Measurements from ENCODE around the gene VANGL2.

Gene VANGL2

DNA sequence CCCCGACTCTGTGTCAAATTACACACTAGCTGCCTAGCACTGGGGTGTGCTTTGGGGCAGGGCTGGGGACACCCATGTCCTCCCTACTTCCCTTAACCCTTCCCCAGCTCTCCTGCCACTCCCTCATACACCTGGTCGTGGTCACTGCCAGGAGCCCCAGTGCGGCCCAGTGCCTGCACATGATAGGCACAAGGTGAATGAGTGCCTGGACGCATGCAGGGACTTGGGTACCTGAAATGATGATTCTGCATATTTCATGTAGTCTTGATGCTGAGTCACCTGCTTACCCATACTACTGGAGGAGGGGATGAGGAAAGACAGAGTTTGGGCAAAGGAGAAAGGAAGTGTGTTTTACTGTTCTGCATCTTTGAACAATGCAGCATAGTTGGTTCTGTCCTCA is 1.5 kb upstream of the VANGL2 start:
- no peak overlapping the region for H3K4me3 ChIP-seq (ENCODE audit: control insufficient read depth, low read depth, low read length)
- no peak for DNase-seq (ENCODE audit: low read depth)
- TF ChIP-seq CTCF (conservative IDR thresholded peaks at IDR 0.05; ENCODE audit: control insufficient read depth, insufficient read depth, low read depth, low read length) = no peak

DNA sequence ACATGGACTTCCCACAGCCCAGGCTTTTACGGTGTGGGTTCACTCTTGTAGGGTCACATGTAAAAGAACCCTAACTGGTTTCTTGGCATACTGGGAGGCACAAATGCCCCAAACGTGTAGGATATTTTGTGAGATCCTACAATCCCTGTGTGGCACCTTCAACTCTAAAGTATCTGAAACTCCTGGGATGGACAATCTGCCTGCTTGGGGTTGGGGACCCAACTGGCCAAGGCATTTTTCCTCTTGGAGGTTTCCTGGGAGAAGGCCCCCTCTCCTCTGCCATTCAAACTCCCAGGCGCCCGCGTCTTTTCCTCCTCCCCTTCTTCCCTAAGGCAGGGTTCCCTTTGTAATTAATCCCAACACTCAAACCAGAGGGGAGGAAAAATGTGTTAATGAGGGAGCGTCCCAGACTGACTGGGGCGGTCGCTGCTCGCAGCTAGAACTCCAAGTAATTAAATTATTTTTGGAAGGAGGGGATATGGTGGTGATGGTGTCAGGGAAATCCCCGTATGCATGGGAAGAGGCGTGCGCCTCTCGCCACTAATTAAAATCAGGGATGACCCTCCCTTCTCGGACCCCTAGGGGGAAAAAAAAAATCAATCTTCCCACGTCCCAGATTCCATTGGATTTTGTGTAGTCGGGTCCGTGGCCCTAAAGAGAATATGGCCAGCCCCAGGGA is 681 bp upstream of the VANGL2 start:
- H3K4me3 ChIP-seq (ENCODE audit: control insufficient read depth, low read depth, low read length) = no peak overlapping the region
- no peak for TF ChIP-seq CTCF (conservative IDR thresholded peaks at IDR 0.05; ENCODE audit: control insufficient read depth, insufficient read depth, low read depth, low read length)
- no peak for DNase-seq (ENCODE audit: low read depth)

- no peak for DNase-seq (ENCODE audit: low read depth)
- TF ChIP-seq CTCF (conservative IDR thresholded peaks at IDR 0.05; ENCODE audit: control insufficient read depth, insufficient read depth, low read depth, low read length) = no peak
- no peak overlapping the region for H3K4me3 ChIP-seq (ENCODE audit: control insufficient read depth, low read depth, low read length)
Measured at GRCh38 chr1:160400646-160401486, 502 bp downstream of the VANGL2 start.

DNA sequence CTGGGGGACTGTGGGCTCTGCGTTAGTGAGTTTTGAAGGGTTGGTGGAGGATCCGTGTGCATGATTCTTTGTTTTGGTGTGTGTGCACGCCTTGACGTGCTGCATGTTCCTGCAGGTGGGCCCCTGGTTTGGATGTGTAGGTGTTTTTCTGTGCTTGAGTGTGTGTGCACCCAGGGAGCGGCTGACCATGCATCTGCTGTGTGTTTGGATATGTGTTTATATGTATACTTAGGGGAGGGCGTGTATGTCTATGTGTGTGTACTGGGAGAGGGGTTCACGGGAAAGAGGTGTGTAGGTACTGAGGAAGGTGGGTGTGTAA is 1.1 kb downstream of the VANGL2 start:
- no peak for DNase-seq (ENCODE audit: low read depth)
- no peak overlapping the region for H3K4me3 ChIP-seq (ENCODE audit: control insufficient read depth, low read depth, low read length)
- no peak for TF ChIP-seq CTCF (conservative IDR thresholded peaks at IDR 0.05; ENCODE audit: control insufficient read depth, insufficient read depth, low read depth, low read length)

DNA sequence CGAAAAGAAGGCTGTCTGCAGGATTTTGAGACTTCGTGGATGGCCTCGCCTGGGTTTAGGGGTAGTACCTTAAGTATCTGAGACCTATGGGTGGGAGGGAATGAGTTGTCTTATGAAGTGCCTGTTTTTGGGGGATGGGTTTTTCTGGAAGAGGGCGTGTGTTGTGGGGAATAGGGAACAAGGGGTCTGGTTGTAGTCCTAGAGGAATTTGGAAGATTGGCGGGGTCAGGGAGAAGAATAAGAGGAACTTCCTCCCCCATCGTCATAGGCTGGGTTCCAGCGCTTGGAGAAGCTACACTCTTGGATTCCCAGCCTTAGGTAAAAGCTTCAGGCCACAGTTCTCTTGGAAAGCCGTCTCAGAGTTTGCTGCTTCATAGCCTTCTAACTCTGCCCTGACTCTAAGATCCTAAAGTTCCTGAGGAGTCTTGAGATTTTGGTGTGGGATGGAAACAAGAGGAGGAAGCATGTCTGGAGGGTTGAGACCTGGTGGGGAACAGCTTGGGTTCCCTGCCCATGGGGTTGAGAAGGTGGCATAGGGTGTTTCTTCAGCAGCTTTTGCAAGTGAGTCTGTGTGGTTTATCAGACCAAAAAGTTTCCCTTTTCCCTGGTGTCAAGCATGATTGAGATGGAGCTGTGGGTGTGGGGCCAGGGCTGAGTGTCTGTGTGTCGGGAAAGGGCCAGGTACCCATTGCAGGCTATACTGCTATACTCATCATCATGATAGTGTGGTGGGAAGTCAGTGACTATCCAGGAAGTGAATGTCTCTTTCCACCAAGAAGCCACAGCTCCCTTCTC is 1.8 kb downstream of the VANGL2 start:
- DNase-seq (ENCODE audit: low read depth) = no peak
- H3K4me3 ChIP-seq (ENCODE audit: control insufficient read depth, low read depth, low read length) = no peak overlapping the region
- TF ChIP-seq CTCF (conservative IDR thresholded peaks at IDR 0.05; ENCODE audit: control insufficient read depth, insufficient read depth, low read depth, low read length) = no peak

DNA sequence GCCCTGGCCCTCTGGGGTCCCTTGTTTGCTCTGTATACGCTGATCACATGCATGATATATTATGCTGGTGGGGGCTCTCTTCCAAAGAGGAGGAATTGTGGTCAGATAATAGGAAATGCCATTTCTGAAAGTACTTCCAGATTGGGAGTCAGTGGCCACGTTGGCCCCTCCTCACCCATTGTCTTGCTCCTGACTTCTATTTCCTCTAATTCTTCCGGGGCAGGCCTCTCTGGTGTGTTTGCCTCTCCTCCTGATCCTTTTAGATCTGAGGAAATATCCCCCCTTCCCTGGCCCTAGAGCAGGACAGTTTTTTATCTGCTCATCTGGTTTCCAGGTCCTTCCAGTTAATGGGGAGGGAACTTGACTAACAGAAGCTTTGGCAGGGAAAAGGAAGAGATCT is 2.9 kb downstream of the VANGL2 start:
- no peak for TF ChIP-seq CTCF (conservative IDR thresholded peaks at IDR 0.05; ENCODE audit: control insufficient read depth, insufficient read depth, low read depth, low read length)
- no peak overlapping the region for H3K4me3 ChIP-seq (ENCODE audit: control insufficient read depth, low read depth, low read length)
- no peak for DNase-seq (ENCODE audit: low read depth)
